ENCODE data around the gene DYNC1LI1. TPM values are rescaled to one million over a fixed set of nuclear protein-coding genes. Genes with fewer than 3 reads are reported as not detected.

Gene DYNC1LI1
- total and polyA plus RNA-seq, 4 donors, result 9.2 to 21.1 (median 13.6) TPM

- H3K27ac ChIP-seq (ENCODE audit: low read depth in 1 of 2, low read length in 2 of 2), result no peak overlapping the region
- no peak for DNase-seq (ENCODE audit: low spot score)
- H3K4me1 ChIP-seq (ENCODE audit: control insufficient read depth in 4 of 4, insufficient read depth in 4 of 4, low read length in 3 of 4), result peaks cover 0 to 10% (median 0%) of the 10 kb centered on the region in 4 donors
- no peaks in the 10 kb centered on the region for H3K9me3 ChIP-seq (ENCODE audit: control insufficient read depth in 4 of 4, low read length in 3 of 4)
- WGBS, result 97% methylated on average over 7 of the region's 7 CpGs
- H3K36me3 ChIP-seq (ENCODE audit: control insufficient read depth in 4 of 4, insufficient read depth in 3 of 4, low read depth in 1 of 4, low read length in 3 of 4), result peaks cover 0 to 4% (median 0%) of the 10 kb centered on the region in 4 donors
- TF ChIP-seq FOXA2 (IDR thresholded peaks at IDR 0.05), result no peak
- no peak for TF ChIP-seq CTCF (IDR thresholded peaks at IDR 0.05; ENCODE audit: low read depth, low read length, missing input control)
- TF ChIP-seq HNF4G (IDR thresholded peaks at IDR 0.05), result no peak
- TF ChIP-seq YY1 (IDR thresholded peaks at IDR 0.05), result no peak
- no peak for TF ChIP-seq NR2F2 (IDR thresholded peaks at IDR 0.05)
- no peak for TF ChIP-seq EGR1 (IDR thresholded peaks at IDR 0.05; ENCODE audit: low read depth in 2 of 2)
- no peak for TF ChIP-seq RXRA (IDR thresholded peaks at IDR 0.05)
- no peak for TF ChIP-seq TAF1 (conservative IDR thresholded peaks at IDR 0.05)
- TF ChIP-seq GABPA (IDR thresholded peaks at IDR 0.05 in 1 of 2, conservative IDR thresholded peaks at IDR 0.05 in 1 of 2), result no peak
- no peak for TF ChIP-seq JUND (IDR thresholded peaks at IDR 0.05)
- TF ChIP-seq ATF3 (IDR thresholded peaks at IDR 0.05), result no peak
- TF ChIP-seq FOXA1 (IDR thresholded peaks at IDR 0.05), result no peak
- TF ChIP-seq REST (IDR thresholded peaks at IDR 0.05), result no peak
- no peak for TF ChIP-seq HNF4A (conservative IDR thresholded peaks at IDR 0.05)
- H3K27me3 ChIP-seq (ENCODE audit: control insufficient read depth in 4 of 4, insufficient read depth in 4 of 4, low read length in 3 of 4), result no peaks in the 10 kb centered on the region
- no peak overlapping the region for H3K4me3 ChIP-seq (ENCODE audit: low read depth in 1 of 3, low read length in 3 of 3)
- H3K9ac ChIP-seq (ENCODE audit: low read depth in 1 of 2, low read length in 2 of 2), result no peak overlapping the region
These were observed 8.0 kb downstream of the DYNC1LI1 start for GRCh38 chr3:32562640-32563039.

GRCh38 chr3:32557640-32558352 lies 12.9 kb downstream of the DYNC1LI1 start:
- Histone ChIP-seq H3K9ac (ENCODE audit: low read depth in 1 of 2, low read length in 2 of 2) (no peak overlapping the region), H3K4me3 (ENCODE audit: low read depth in 1 of 3, low read length in 3 of 3) (no peak overlapping the region), H3K27me3 (ENCODE audit: control insufficient read depth in 4 of 4, insufficient read depth in 4 of 4, low read length in 3 of 4) (no peaks in the 10 kb centered on the region), H3K4me1 (ENCODE audit: control insufficient read depth in 4 of 4, insufficient read depth in 4 of 4, low read length in 3 of 4) (peaks cover 0 to 13% (median 0%) of the 10 kb centered on the region in 4 donors), H3K27ac (ENCODE audit: low read depth in 1 of 2, low read length in 2 of 2) (no peak overlapping the region), H3K9me3 (ENCODE audit: control insufficient read depth in 4 of 4, low read length in 3 of 4) (no peaks in the 10 kb centered on the region), H3K36me3 (ENCODE audit: control insufficient read depth in 4 of 4, insufficient read depth in 3 of 4, low read depth in 1 of 4, low read length in 3 of 4) (no peaks in the 10 kb centered on the region)
- DNase-seq (ENCODE audit: low spot score), result no peak
- 23% methylated on average over 3 of the region's 3 CpGs for WGBS
- peak in 1 of 2 donors; percentile 42 for TF ChIP-seq GABPA (IDR thresholded peaks at IDR 0.05 in 1 of 2, conservative IDR thresholded peaks at IDR 0.05 in 1 of 2)
- TF ChIP-seq NR2F2 (IDR thresholded peaks at IDR 0.05), result no peak
- TF ChIP-seq FOXA1 (IDR thresholded peaks at IDR 0.05), result peak; percentile 80
- TF ChIP-seq TAF1 (conservative IDR thresholded peaks at IDR 0.05), result no peak
- TF ChIP-seq MAX (IDR thresholded peaks at IDR 0.05), result no peak
- no peak for TF ChIP-seq EGR1 (IDR thresholded peaks at IDR 0.05; ENCODE audit: low read depth in 2 of 2)
- no peak for TF ChIP-seq JUND (IDR thresholded peaks at IDR 0.05)
- no peak for TF ChIP-seq HNF4G (IDR thresholded peaks at IDR 0.05)
- no peak for TF ChIP-seq RXRA (IDR thresholded peaks at IDR 0.05)
- no peak for TF ChIP-seq REST (IDR thresholded peaks at IDR 0.05)
- no peak for TF ChIP-seq ZBTB33 (IDR thresholded peaks at IDR 0.05)
- no peak for TF ChIP-seq CTCF (IDR thresholded peaks at IDR 0.05; ENCODE audit: low read depth, low read length, missing input control)
- TF ChIP-seq YY1 (IDR thresholded peaks at IDR 0.05), result no peak
